NCI-H524 (cell line): Measurements from ENCODE around the gene ATR.
"Not testable (repeated sequence)": the region's sequence is repeated elsewhere in the genome, so short reads cannot be mapped to it uniquely, and the experiment has no call there.

Experiments used
- DNase-seq, 2 experiments: peaks; one replicate each; lab custom pipeline; 2025; lab: John Stamatoyannopoulos, UW

ATR gene

GRCh38 chr3:142447852-142448823 lies 130.4 kb downstream of the ATR start, which contains the start of gene XRN1:
Gene XRN1 (minus strand): TSS chr3:142448037. CDS start chr3:142447944, 93 bp downstream.
- peak; percentile 91 to 93 for DNase-seq

GRCh38 chr3:142447301-142447851 lies 131.2 kb downstream of the ATR start:
- DNase-seq, result peak; percentile 21 to 66

GRCh38 chr3:142445816-142446254 lies 132.7 kb downstream of the ATR start:
- DNase-seq, result no peak

- DNase-seq, result no peak
These were observed 134.2 kb downstream of the ATR start for GRCh38 chr3:142444343-142444742.

- not testable (repeated sequence) for DNase-seq
These were observed 135.5 kb downstream of the ATR start for GRCh38 chr3:142443060-142443459.

- not testable (repeated sequence) for DNase-seq
These were observed 138.9 kb downstream of the ATR start for GRCh38 chr3:142439499-142440220.

GRCh38 chr3:142438096-142438495 lies 140.4 kb downstream of the ATR start:
- not testable (repeated sequence) for DNase-seq

GRCh38 chr3:142436951-142437585 lies 141.5 kb downstream of the ATR start:
- DNase-seq, result no peak

- DNase-seq, result no peak
These were observed 144.0 kb downstream of the ATR start for GRCh38 chr3:142434503-142434902.

GRCh38 chr3:142433110-142433509 lies 145.4 kb downstream of the ATR start:
- no peak for DNase-seq

GRCh38 chr3:142429582-142429981 lies 149.0 kb downstream of the ATR start:
- DNase-seq, result no peak

GRCh38 chr3:142424754-142425153 lies 153.8 kb downstream of the ATR start:
- no peak for DNase-seq

- no peak for DNase-seq
These were observed 159.5 kb downstream of the ATR start for GRCh38 chr3:142418926-142419592.

- no peak for DNase-seq
These were observed 161.2 kb downstream of the ATR start for GRCh38 chr3:142417302-142417701.

GRCh38 chr3:142400537-142400936 lies 178.0 kb downstream of the ATR start:
- not testable (repeated sequence) for DNase-seq
